H9 (cell line): Measurements from ENCODE around the gene KANSL1. TPM values are rescaled to one million over a fixed set of nuclear protein-coding genes. Genes with fewer than 3 reads are reported as not detected.

Source experiments
- DNase-seq: peaks from one replicate; pipeline ENCODE4 v3.0.0-alpha.2; 2017
- H2AFZ ChIP-seq: one replicate; pipeline ENCODE4 v1.6.1; 2013; ENCODE audit warnings: mild to moderate bottlenecking, low read length, control low read depth, moderate library complexity
- H2AK5ac ChIP-seq: 2 replicates; pipeline ENCODE4 v1.6.1; 2013; ENCODE audit warnings: low read length, control low read depth, mixed read lengths; ENCODE audit not compliant: insufficient read length
- H2BK120ac ChIP-seq: one replicate; pipeline ENCODE4 v1.6.1; 2013; ENCODE audit warnings: low read depth, mild to moderate bottlenecking, low read length, control low read depth, inconsistent platforms; ENCODE audit not compliant: poor library complexity, severe bottlenecking
- H2BK12ac ChIP-seq: 2 replicates; pipeline ENCODE4 v1.6.1; 2013; ENCODE audit warnings: low read length, control low read depth, mixed read lengths, low read depth; ENCODE audit not compliant: insufficient read length
- H2BK15ac ChIP-seq: 2 replicates; pipeline ENCODE4 v1.6.1; 2013; ENCODE audit warnings: low read depth, low read length, control low read depth
- H2BK20ac ChIP-seq: one replicate; pipeline ENCODE4 v1.6.1; 2013; ENCODE audit warnings: low read depth, mild to moderate bottlenecking, low read length, control low read depth, inconsistent platforms; ENCODE audit not compliant: poor library complexity, severe bottlenecking
- H2BK5ac ChIP-seq: 2 replicates; pipeline ENCODE4 v1.6.1; 2013; ENCODE audit warnings: low read length, control low read depth, mixed read lengths; ENCODE audit not compliant: insufficient read length
- H3K14ac ChIP-seq: 2 replicates; pipeline ENCODE4 v1.6.1; 2013; ENCODE audit warnings: low read length, control low read depth; ENCODE audit not compliant: insufficient read depth
- H3K18ac ChIP-seq: 2 replicates; pipeline ENCODE4 v1.6.1; 2013; ENCODE audit warnings: low read depth, mild to moderate bottlenecking, mixed read lengths, low read length, control low read depth; ENCODE audit not compliant: insufficient read length
- H3K23ac ChIP-seq: 2 replicates; pipeline ENCODE4 v1.6.1; 2013; ENCODE audit warnings: low read length, control low read depth, mixed read lengths, low read depth; ENCODE audit not compliant: insufficient read length
- H3K23me2 ChIP-seq: 2 replicates; pipeline ENCODE4 v1.6.1; 2013; ENCODE audit warnings: low read depth, mild to moderate bottlenecking, mixed read lengths, low read length, control low read depth; ENCODE audit not compliant: insufficient read length, poor library complexity, severe bottlenecking
- H3K27ac ChIP-seq: 2 replicates; pipeline ENCODE4 v1.5.1; 2013; ENCODE audit warnings: low read length, control low read depth, mixed read lengths, low read depth; ENCODE audit not compliant: insufficient read length
- H3K27me3 ChIP-seq: 2 replicates; pipeline ENCODE4 v1.6.1; 2013; ENCODE audit warnings: low read length, control low read depth, inconsistent platforms; ENCODE audit not compliant: insufficient read depth
- H3K4ac ChIP-seq: 2 replicates; pipeline ENCODE4 v1.6.1; 2013; ENCODE audit warnings: low read depth, mild to moderate bottlenecking, control low read depth, inconsistent platforms, low read length, moderate library complexity
- H3K4me1 ChIP-seq: 2 replicates; pipeline ENCODE4 v1.6.1; 2013; ENCODE audit warnings: low read length, control low read depth, inconsistent platforms; ENCODE audit not compliant: insufficient read depth
- H3K4me2 ChIP-seq: 2 replicates; pipeline ENCODE4 v1.6.1; 2013; ENCODE audit warnings: low read length, control low read depth, mixed read lengths; ENCODE audit not compliant: insufficient read length, insufficient read depth
- H3K56ac ChIP-seq: 2 replicates; pipeline ENCODE4 v1.6.1; 2013; ENCODE audit warnings: low read depth, mild to moderate bottlenecking, mixed read lengths, low read length, control low read depth; ENCODE audit not compliant: insufficient read length
- H3K79me1 ChIP-seq: 2 replicates; pipeline ENCODE4 v1.6.1; 2013; ENCODE audit warnings: low read depth, mild to moderate bottlenecking, moderate library complexity, low read length, control low read depth, inconsistent platforms; ENCODE audit not compliant: insufficient read depth, poor library complexity, severe bottlenecking
- H3K79me2 ChIP-seq: 2 replicates; pipeline ENCODE4 v1.6.1; 2013; ENCODE audit warnings: low read length, control low read depth, inconsistent platforms; ENCODE audit not compliant: insufficient read depth
- H3K9ac ChIP-seq: 2 replicates; pipeline ENCODE4 v1.6.1; 2013; ENCODE audit warnings: low read length, control low read depth, mixed read lengths; ENCODE audit not compliant: insufficient read length; ENCODE audit errors: extremely low read depth
- H3K9me3 ChIP-seq: one replicate; pipeline ENCODE4 v1.6.1; 2013; ENCODE audit warnings: low read depth, low read length, inconsistent platforms; ENCODE audit not compliant: control insufficient read depth
- H3T11ph ChIP-seq: one replicate; pipeline ENCODE4 v1.6.1; 2013; ENCODE audit warnings: mild to moderate bottlenecking, low read length, control low read depth, inconsistent platforms
- H4K20me1 ChIP-seq: one replicate; pipeline ENCODE4 v1.6.1; 2013; ENCODE audit not compliant: control insufficient read depth, insufficient read length, insufficient read depth
- H4K5ac ChIP-seq: 2 replicates; pipeline ENCODE4 v1.6.1; 2013; ENCODE audit warnings: low read depth, mild to moderate bottlenecking, mixed read lengths, low read length, control low read depth; ENCODE audit not compliant: insufficient read length
- H4K8ac ChIP-seq: replicated peaks from 2 replicates; pipeline ENCODE4 v1.6.1; 2013; ENCODE audit warnings: low read length, control low read depth, mixed read lengths, low read depth; ENCODE audit not compliant: insufficient read length
- H4K91ac ChIP-seq: 2 replicates; pipeline ENCODE4 v1.6.1; 2013; ENCODE audit warnings: low read depth, mild to moderate bottlenecking, moderate library complexity, mixed read lengths, low read length, control low read depth; ENCODE audit not compliant: insufficient read length
- H3K27ac Mint-ChIP-seq, 3 experiments: 2 replicates in 2 of 3; 3 replicates in 1 of 3; pipeline ENCODE4 v1.8.0; 2020 to 2021; ENCODE audit warnings: mixed read lengths in 3 of 3, mild to moderate bottlenecking in 1 of 3, moderate library complexity in 1 of 3
- H3K27me3 Mint-ChIP-seq: 2 replicates; pipeline ENCODE4 v1.8.0; 2021; ENCODE audit warnings: low read depth, mild to moderate bottlenecking, moderate library complexity, mixed read lengths
- H3K36me3 Mint-ChIP-seq, 3 experiments: 2 replicates in 2 of 3; 3 replicates in 1 of 3; pipeline ENCODE4 v1.8.0; 2020 to 2021; ENCODE audit warnings: low read depth in 3 of 3, mixed read lengths in 3 of 3; ENCODE audit not compliant: insufficient read depth in 1 of 3
- H3K4me1 Mint-ChIP-seq, 2 experiments: 2 replicates each; pipeline ENCODE4 v1.8.0; 2020; ENCODE audit warnings: mixed read lengths in 2 of 2
- H3K4me3 Mint-ChIP-seq, 2 experiments: 2 replicates in 1 of 2; 3 replicates in 1 of 2; pipeline ENCODE4 v1.8.0; 2020 to 2021; ENCODE audit warnings: mild to moderate bottlenecking in 2 of 2, mixed read lengths in 2 of 2, moderate library complexity in 1 of 2
- H3K9me3 Mint-ChIP-seq, 2 experiments: 2 replicates in 1 of 2; 3 replicates in 1 of 2; pipeline ENCODE4 v1.8.0; 2020; ENCODE audit warnings: mild to moderate bottlenecking in 2 of 2, mixed read lengths in 2 of 2, moderate library complexity in 1 of 2
- CTCF ChIP-seq: fragments of 200-600 bp; sonication (generic); conservative IDR thresholded peaks from 3 replicates; pipeline ENCODE4 v1.8.0; 2021; ENCODE audit warnings: antibody characterized with exemption, mild to moderate bottlenecking
- WGBS: extraction: QIAGEN DNeasy Blood & Tissue Kit; methylation state at CpG from one replicate; pipeline ENCODE4 v1.1.7; 2013; ENCODE audit warnings: missing lambda C conversion rate, low lambda C conversion rate, mixed read lengths; ENCODE audit not compliant: insufficient read length; ENCODE audit errors: extremely low coverage; 5-methylcytosine and 5-hydroxymethylcytosine counted together
- total RNA-seq: library from RNA; stranded (reverse); gene quantifications from 2 replicates; pipeline ENCODE4 v1.2.1, GENCODE V29; 2021

Gene KANSL1
- total RNA-seq, 1 experiment from 2014 or later: 114 TPM

DNA sequence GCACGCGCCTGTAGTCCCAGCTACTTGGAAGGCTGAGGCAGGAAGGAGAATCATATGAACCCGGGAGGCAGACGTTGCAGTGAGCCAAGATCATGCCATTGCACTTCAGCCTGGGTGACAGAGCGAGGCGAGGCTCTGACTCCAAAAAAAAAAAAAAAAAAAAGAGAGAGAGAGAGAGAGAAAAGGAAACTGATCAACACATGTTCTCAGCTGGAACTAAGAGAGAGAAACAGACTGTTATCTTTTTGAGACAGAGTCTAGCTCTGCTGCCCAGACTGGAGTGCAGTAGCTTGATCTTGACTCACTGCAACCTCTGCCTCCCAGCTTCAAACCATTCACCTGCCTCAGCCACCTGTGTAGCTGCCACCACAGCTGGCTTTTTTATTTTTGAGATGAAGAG, 133.7 kb downstream of the KANSL1 start:
- DNase-seq: no peak
- Histone ChIP-seq H3K4me1 (peaks cover 5% of the 10 kb centered on the region), H3K27ac (no peak overlapping the region), H3K9ac (no peak overlapping the region), H3K79me1 (peaks cover under 1% of the 10 kb centered on the region), H2AK5ac (no peak overlapping the region), H3K4me2 (no peak overlapping the region), H2BK120ac (no peak overlapping the region), H3K18ac (no peak overlapping the region), H2BK5ac (no peak overlapping the region), H3K27me3 (no peaks in the 10 kb centered on the region), H3K4ac (no peak overlapping the region), H3K14ac (no peak overlapping the region), H4K91ac (no peak overlapping the region), H4K5ac (no peak overlapping the region), H3K23me2 (no peaks in the 10 kb centered on the region), H2BK15ac (no peak overlapping the region), H3T11ph (no peak overlapping the region), H2AFZ (no peak overlapping the region), H2BK12ac (no peak overlapping the region), H4K20me1 (no peaks in the 10 kb centered on the region), H3K56ac (no peak overlapping the region), H4K8ac (no peak overlapping the region), H3K23ac (no peak overlapping the region), H2BK20ac (no peak overlapping the region), H3K9me3 (no peaks in the 10 kb centered on the region), H3K79me2 (no peaks in the 10 kb centered on the region)
- no peak for TF ChIP-seq CTCF
- Mint-ChIP-seq H3K27ac (peak overlapping the region; percentile 88 to 91 (median 90); a peak in 6 of 7 replicates), H3K4me3 (no peak overlapping the region), H3K9me3 (no peaks in the 10 kb centered on the region), H3K36me3 (peaks cover 13 to 48% (median 34%) of the 10 kb centered on the region in 3 experiments; a peak in 6 of 7 replicates), H3K4me1 (peaks cover 34 to 37% of the 10 kb centered on the region in 2 experiments), H3K27me3 (no peaks in the 10 kb centered on the region; the same call in 1 of the 2 replicates)
- WGBS: no CpG with 5 or more reads among the region's 6 CpGs
